Nephron (organoid): ENCODE measurements around the gene DCLRE1C.
A peak's percentile ranks its signal among the peaks of the same experiment; 100 is the strongest.
"Not testable (repeated sequence)": the region's sequence is repeated elsewhere in the genome, so short reads cannot be mapped to it uniquely, and the experiment has no call there.

Experiments used
- H3K27ac Mint-ChIP-seq, 3 experiments: 2 replicates each; pipeline ENCODE4 v1.8.0; 2020; ENCODE audit warnings: mixed read lengths in 3 of 3, mild to moderate bottlenecking in 2 of 3, moderate library complexity in 1 of 3
- H3K27me3 Mint-ChIP-seq: 2 replicates; pipeline ENCODE4 v1.8.0; 2021; ENCODE audit warnings: low read depth, mild to moderate bottlenecking, moderate library complexity, mixed read lengths
- H3K36me3 Mint-ChIP-seq: 2 replicates; pipeline ENCODE4 v1.8.0; 2020; ENCODE audit warnings: low read depth, mixed read lengths
- H3K4me1 Mint-ChIP-seq: 2 replicates; pipeline ENCODE4 v1.8.0; 2020; ENCODE audit warnings: mixed read lengths
- H3K4me3 Mint-ChIP-seq, 3 experiments: 2 replicates each; pipeline ENCODE4 v1.8.0; 2020; ENCODE audit warnings: mild to moderate bottlenecking in 3 of 3, mixed read lengths in 3 of 3, moderate library complexity in 2 of 3
- H3K9me3 Mint-ChIP-seq: 2 replicates; pipeline ENCODE4 v1.8.0; 2020; ENCODE audit warnings: mixed read lengths
- CTCF ChIP-seq, 3 experiments: fragments of 200-600 bp; sonication (generic); IDR thresholded peaks; one replicate each; pipeline ENCODE4 v1.5.0; 2021; ENCODE audit warnings: antibody characterized with exemption in 3 of 3; ENCODE audit not compliant: unreplicated experiment in 3 of 3

Gene DCLRE1C

GRCh38 chr10:14975672-14976273 is 21.9 kb upstream of the DCLRE1C start:
- no peaks in the 10 kb centered on the region for H3K4me1 Mint-ChIP-seq
- H3K9me3 Mint-ChIP-seq = no peaks in the 10 kb centered on the region
- no peak for TF ChIP-seq CTCF (IDR thresholded peaks at IDR 0.05; ENCODE audit: unreplicated experiment in 3 of 3)
- peaks cover 19% of the 10 kb centered on the region for H3K27me3 Mint-ChIP-seq
- H3K27ac Mint-ChIP-seq = no peak overlapping the region
- H3K4me3 Mint-ChIP-seq = no peak overlapping the region
- no peaks in the 10 kb centered on the region for H3K36me3 Mint-ChIP-seq

- H3K27ac Mint-ChIP-seq, H3K4me3 Mint-ChIP-seq, H3K36me3 Mint-ChIP-seq, H3K4me1 Mint-ChIP-seq, H3K9me3 Mint-ChIP-seq: not testable (repeated sequence)
- H3K27me3 Mint-ChIP-seq = peaks cover 19% of the 10 kb centered on the region
These were observed 20.5 kb upstream of the DCLRE1C start for GRCh38 chr10:14974153-14974998.

- Mint-ChIP-seq H3K27me3 (peaks cover 19% of the 10 kb centered on the region), H3K4me3 (no peak overlapping the region), H3K9me3 (no peaks in the 10 kb centered on the region), H3K27ac (no peak overlapping the region), H3K36me3 (no peaks in the 10 kb centered on the region), H3K4me1 (no peaks in the 10 kb centered on the region)
- peak; percentile 25 to 50 (median 37) for TF ChIP-seq CTCF (IDR thresholded peaks at IDR 0.05; ENCODE audit: unreplicated experiment in 3 of 3)
These were observed 18.1 kb upstream of the DCLRE1C start for GRCh38 chr10:14971867-14972448.

- H3K4me3 Mint-ChIP-seq = no peak overlapping the region
- TF ChIP-seq CTCF (IDR thresholded peaks at IDR 0.05; ENCODE audit: unreplicated experiment in 3 of 3) = no peak
- no peaks in the 10 kb centered on the region for H3K36me3 Mint-ChIP-seq
- H3K27me3 Mint-ChIP-seq = no peaks in the 10 kb centered on the region
- no peaks in the 10 kb centered on the region for H3K4me1 Mint-ChIP-seq
- H3K27ac Mint-ChIP-seq = no peak overlapping the region
- no peaks in the 10 kb centered on the region for H3K9me3 Mint-ChIP-seq
These were observed 14.0 kb upstream of the DCLRE1C start for GRCh38 chr10:14967897-14968296.

GRCh38 chr10:14959221-14960057 is 5.5 kb upstream of the DCLRE1C start, which contains the start of gene MEIG1:
MEIG1 (plus strand) TSS chr10:14959388; CDS start chr10:14966469, 7,081 bp downstream.
- Mint-ChIP-seq H3K36me3 (no peaks in the 10 kb centered on the region), H3K27ac (peak within 1 kb of the TSS; percentile 100), H3K9me3 (no peaks in the 10 kb centered on the region), H3K27me3 (peaks cover 3% of the 10 kb centered on the region), H3K4me1 (peaks cover 3% of the 10 kb centered on the region), H3K4me3 (peak within 1 kb of the TSS; percentile 92 to 98 (median 97))
- TF ChIP-seq CTCF (IDR thresholded peaks at IDR 0.05; ENCODE audit: unreplicated experiment in 3 of 3) = no peak

GRCh38 chr10:14958872-14959220 is 5.0 kb upstream of the DCLRE1C start:
- H3K27ac Mint-ChIP-seq = peak overlapping the region; percentile 100
- TF ChIP-seq CTCF (IDR thresholded peaks at IDR 0.05; ENCODE audit: unreplicated experiment in 3 of 3) = no peak
- peak overlapping the region; percentile 92 to 98 (median 97) for H3K4me3 Mint-ChIP-seq

More at GRCh38 chr10:14958872-14959220, 5.0 kb upstream of the DCLRE1C start:
- Mint-ChIP-seq H3K27me3 (peaks cover 4% of the 10 kb centered on the region), H3K9me3 (no peaks in the 10 kb centered on the region), H3K4me1 (peaks cover 5% of the 10 kb centered on the region), H3K36me3 (no peaks in the 10 kb centered on the region)
